Smooth muscle cell (in vitro differentiated cells): ENCODE data around the gene ABLIM2. TPM values are rescaled to one million over a fixed set of nuclear protein-coding genes. Genes with fewer than 3 reads are reported as not detected.

ENCODE experiments used
- DNase-seq: peaks from one replicate; lab custom pipeline; 2025; ENCODE audit not compliant: unreplicated experiment; lab: John Stamatoyannopoulos, UW
- H2AFZ ChIP-seq: fragments of 200-600 bp; sonication (generic); 2 replicates; pipeline ENCODE4 v1.6.0; 2016; ENCODE audit warnings: antibody characterized with exemption, low read depth, mild to moderate bottlenecking
- H3F3A ChIP-seq: fragments of 200-600 bp; sonication (generic); 2 replicates; pipeline ENCODE4 v1.6.0; 2017; ENCODE audit warnings: antibody characterized with exemption, low read depth
- H3K27ac ChIP-seq: fragments of 200-600 bp; sonication (generic); 2 replicates; pipeline ENCODE4 v1.5.1; 2016; ENCODE audit warnings: low read depth, mild to moderate bottlenecking
- H3K27me3 ChIP-seq: fragments of 200-600 bp; sonication (generic); 2 replicates; pipeline ENCODE4 v1.6.1; 2016; ENCODE audit warnings: low read depth, mild to moderate bottlenecking
- H3K36me3 ChIP-seq: fragments of 200-600 bp; sonication (generic); 2 replicates; pipeline ENCODE4 v1.5.1; 2016; ENCODE audit warnings: low read depth
- H3K4me1 ChIP-seq: fragments of 200-600 bp; sonication (generic); 2 replicates; pipeline ENCODE4 v1.5.1; 2016; ENCODE audit warnings: low read depth
- H3K4me2 ChIP-seq: fragments of 200-600 bp; sonication (generic); 2 replicates; pipeline ENCODE4 v1.6.0; 2016; ENCODE audit warnings: mild to moderate bottlenecking
- H3K4me3 ChIP-seq: fragments of 200-600 bp; sonication (generic); 2 replicates; pipeline ENCODE4 v1.5.1; 2016; ENCODE audit warnings: mild to moderate bottlenecking
- H3K79me2 ChIP-seq: fragments of 200-600 bp; sonication (generic); 2 replicates; pipeline ENCODE4 v1.6.0; 2016; ENCODE audit warnings: low read depth, mild to moderate bottlenecking
- H3K9ac ChIP-seq: fragments of 200-600 bp; sonication (generic); 2 replicates; pipeline ENCODE4 v1.6.0; 2016; ENCODE audit warnings: low read depth
- H3K9me3 ChIP-seq: fragments of 200-600 bp; sonication (generic); replicated peaks from 2 replicates; pipeline ENCODE4 v1.5.1; 2016; ENCODE audit warnings: low read depth
- H4K20me1 ChIP-seq: fragments of 200-600 bp; sonication (generic); 2 replicates; pipeline ENCODE4 v1.6.0; 2016; ENCODE audit warnings: low read depth
- WGBS: methylation state at CpG from one replicate; pipeline ENCODE4 v1.1.7; 2016; ENCODE audit warnings: low lambda C conversion rate; 5-methylcytosine and 5-hydroxymethylcytosine counted together
- polyA plus RNA-seq: library from polyadenylated mRNA; unstranded; fragments of >200 nt; fragmentation: Nextera tagmentation; extraction: Ambion mirVana; gene quantifications from 2 replicates; pipeline ENCODE4 v1.2.1, GENCODE V29; 2016
- total RNA-seq: library from RNA; depleted of rRNA; stranded (reverse); fragments of >200 nt; gene quantifications from 2 replicates; pipeline ENCODE4 v1.2.3, GENCODE V29; 2014
- TF ChIP-seq, protein P1 (sequence below): fragments of 200-600 bp; sonication (generic); IDR thresholded peaks from 2 replicates; pipeline ENCODE4 v1.5.1; 2017; ENCODE audit warnings: borderline replicate concordance, mild to moderate bottlenecking, antibody characterized with exemption; ENCODE audit not compliant: insufficient read depth, poor library complexity, severe bottlenecking

ABLIM2 gene
- total and polyA plus RNA-seq, 2 experiments from 2014 or later: 0.08 TPM; not detected in 1

- H3K36me3 ChIP-seq: no peaks in the 10 kb centered on the region
- DNase-seq: no peak
- 93% methylated on average over 19 of the region's 19 CpGs for WGBS
- no peak overlapping the region for H3K9ac ChIP-seq
- H3K4me1 ChIP-seq: no peaks in the 10 kb centered on the region
- no peaks in the 10 kb centered on the region for H3F3A ChIP-seq
- H3K79me2 ChIP-seq: no peaks in the 10 kb centered on the region
- no peaks in the 10 kb centered on the region for H3K9me3 ChIP-seq
- no peak overlapping the region for H3K4me2 ChIP-seq
- no peaks in the 10 kb centered on the region for H4K20me1 ChIP-seq
- no peak overlapping the region for H2AFZ ChIP-seq
- no peaks in the 10 kb centered on the region for H3K27me3 ChIP-seq
- TF ChIP-seq, protein P1, sequence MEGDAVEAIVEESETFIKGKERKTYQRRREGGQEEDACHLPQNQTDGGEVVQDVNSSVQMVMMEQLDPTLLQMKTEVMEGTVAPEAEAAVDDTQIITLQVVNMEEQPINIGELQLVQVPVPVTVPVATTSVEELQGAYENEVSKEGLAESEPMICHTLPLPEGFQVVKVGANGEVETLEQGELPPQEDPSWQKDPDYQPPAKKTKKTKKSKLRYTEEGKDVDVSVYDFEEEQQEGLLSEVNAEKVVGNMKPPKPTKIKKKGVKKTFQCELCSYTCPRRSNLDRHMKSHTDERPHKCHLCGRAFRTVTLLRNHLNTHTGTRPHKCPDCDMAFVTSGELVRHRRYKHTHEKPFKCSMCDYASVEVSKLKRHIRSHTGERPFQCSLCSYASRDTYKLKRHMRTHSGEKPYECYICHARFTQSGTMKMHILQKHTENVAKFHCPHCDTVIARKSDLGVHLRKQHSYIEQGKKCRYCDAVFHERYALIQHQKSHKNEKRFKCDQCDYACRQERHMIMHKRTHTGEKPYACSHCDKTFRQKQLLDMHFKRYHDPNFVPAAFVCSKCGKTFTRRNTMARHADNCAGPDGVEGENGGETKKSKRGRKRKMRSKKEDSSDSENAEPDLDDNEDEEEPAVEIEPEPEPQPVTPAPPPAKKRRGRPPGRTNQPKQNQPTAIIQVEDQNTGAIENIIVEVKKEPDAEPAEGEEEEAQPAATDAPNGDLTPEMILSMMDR: no peak
- no peak overlapping the region for H3K27ac ChIP-seq
- no peak overlapping the region for H3K4me3 ChIP-seq
Observed at GRCh38 chr4:8136972-8137710, 21.5 kb downstream of the ABLIM2 start.

DNA sequence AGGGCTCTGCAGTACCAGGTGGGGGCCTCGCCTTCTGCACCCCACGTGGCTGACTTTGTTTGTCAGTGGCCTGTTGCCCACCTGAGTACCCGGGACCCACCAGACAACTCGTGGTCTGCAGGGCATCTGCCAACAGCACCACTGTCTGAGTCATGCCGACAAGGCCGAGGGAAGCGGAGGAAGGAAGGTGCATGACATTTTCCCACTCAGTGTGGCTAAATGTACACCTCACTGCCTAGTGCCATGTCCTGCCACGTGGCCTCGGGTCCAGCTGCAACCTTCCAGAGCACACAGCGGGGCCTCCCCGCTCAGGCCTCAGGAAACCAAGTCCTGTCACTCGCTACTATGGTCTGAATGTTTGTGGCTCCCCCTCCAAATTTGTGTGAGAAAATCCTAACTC, 22.1 kb downstream of the ABLIM2 start:
- Histone ChIP-seq H3K9me3 (no peaks in the 10 kb centered on the region), H3K36me3 (no peaks in the 10 kb centered on the region), H2AFZ (no peak overlapping the region), H4K20me1 (no peaks in the 10 kb centered on the region), H3K27ac (no peak overlapping the region), H3K4me1 (no peaks in the 10 kb centered on the region), H3K79me2 (no peaks in the 10 kb centered on the region), H3F3A (no peaks in the 10 kb centered on the region), H3K27me3 (no peaks in the 10 kb centered on the region), H3K4me2 (no peak overlapping the region), H3K4me3 (no peak overlapping the region), H3K9ac (no peak overlapping the region)
- DNase-seq: no peak
- WGBS: 92% methylated on average over 12 of the region's 12 CpGs
- TF ChIP-seq, protein P1: no peak

GRCh38 chr4:8135666-8136065, 22.9 kb downstream of the ABLIM2 start:
- no peaks in the 10 kb centered on the region for H3F3A ChIP-seq
- H3K79me2 ChIP-seq: no peaks in the 10 kb centered on the region
- H3K9me3 ChIP-seq: no peaks in the 10 kb centered on the region
- no peak overlapping the region for H3K4me2 ChIP-seq
- TF ChIP-seq, protein P1: no peak
- H3K36me3 ChIP-seq: no peaks in the 10 kb centered on the region
- no peaks in the 10 kb centered on the region for H3K27me3 ChIP-seq
- no peaks in the 10 kb centered on the region for H3K4me1 ChIP-seq
- H2AFZ ChIP-seq: no peak overlapping the region
- WGBS: 94% methylated on average over 15 of the region's 15 CpGs
- no peak overlapping the region for H3K4me3 ChIP-seq
- no peak overlapping the region for H3K27ac ChIP-seq
- no peaks in the 10 kb centered on the region for H4K20me1 ChIP-seq
- H3K9ac ChIP-seq: no peak overlapping the region
- DNase-seq: no peak
